Lower leg skin (tissue), 4 donors: Measurements from ENCODE around the gene CXXC5. TPM values are rescaled to one million over a fixed set of nuclear protein-coding genes. Genes with fewer than 3 reads are reported as not detected.
A peak's percentile ranks its signal among the peaks of the same experiment; 100 is the strongest.
"Not testable (repeated sequence)": the region's sequence is repeated elsewhere in the genome, so short reads cannot be mapped to it uniquely, and the experiment has no call there.

Experiments
- DNase-seq, 2 donors: peaks; one replicate each; pipeline ENCODE4 v3.0.0-alpha.2; 2019; ENCODE audit warnings: low spot score in 2 of 2
- H3K4me3 ChIP-seq: fragments of 200-600 bp; sonication (generic); 2 replicates; pipeline ENCODE4 v1.5.1; 2017; ENCODE audit warnings: mild to moderate bottlenecking, low read depth; ENCODE audit not compliant: poor library complexity, severe bottlenecking
- CTCF ChIP-seq, 3 donors: fragments of 450-650 bp; IDR thresholded peaks; one replicate each; pipeline ENCODE4 v1.5.1; 2016; ENCODE audit warnings: antibody characterized with exemption in 3 of 3, mild to moderate bottlenecking in 3 of 3, moderate library complexity in 2 of 3
- POLR2A ChIP-seq, 2 donors: fragments of 450-650 bp; IDR thresholded peaks; one replicate each; pipeline ENCODE4 v1.6.1; 2016 to 2017; ENCODE audit warnings: antibody characterized with exemption in 2 of 2, mild to moderate bottlenecking in 1 of 2, moderate library complexity in 1 of 2
- WGBS, 2 donors: methylation state at CpG; one replicate each; pipeline ENCODE4 v1.1.5; 2018; 5-methylcytosine and 5-hydroxymethylcytosine counted together
- intact Hi-C: fragments of 100-400 bp; cut with DNase I; formaldehyde crosslinking; loops from one replicate; pipeline ENCODE4 v1.15.0; 2023; ENCODE audit warnings: low total_unique reads
- total RNA-seq, 4 donors: library from RNA; depleted of rRNA; stranded (reverse); fragments of >200 nt; gene quantifications; one replicate each; pipeline ENCODE4 v1.1.0, GENCODE V29; 2016

The CXXC5 gene
- total RNA-seq = 10 to 100 TPM; 36.4 to 69.3 (median 45.2) TPM

- intact Hi-C loops = no loop called here
- peak in 1 of 2 donors; percentile 96 for DNase-seq
Observed at GRCh38 chr5:139648205-139649081, at the start of gene CXXC5. TSS of gene CXXC5 (plus strand) at chr5:139648349. CDS start at chr5:139680524, 32,175 bp downstream.

GRCh38 chr5:139598601-139598965 is 49.6 kb upstream of the CXXC5 start:
- H3K4me3 ChIP-seq, DNase-seq, intact Hi-C loops: not testable (repeated sequence)
- 94 to 99% methylated on average over 5 of the region's 5 CpGs for WGBS, 2 donors

More at GRCh38 chr5:139648205-139649081, at the start of gene CXXC5:
- WGBS, 2 donors = 0% methylated on average over 39 to 59 of the region's 106 CpGs
- H3K4me3 ChIP-seq = peak within 1 kb of the TSS; percentile 64
- TF ChIP-seq CTCF (IDR thresholded peaks at IDR 0.05) (no peak), POLR2A (IDR thresholded peaks at IDR 0.05) (no peak)

- WGBS, 2 donors = 91 to 95% methylated on average over 7 of the region's 7 CpGs
- H3K4me3 ChIP-seq = no peak overlapping the region
- TF ChIP-seq CTCF (IDR thresholded peaks at IDR 0.05) = no peak
- no peak for TF ChIP-seq POLR2A (IDR thresholded peaks at IDR 0.05)
- DNase-seq = no peak
- intact Hi-C loops = no loop called here
Observed at GRCh38 chr5:139600336-139600949, 47.7 kb upstream of the CXXC5 start.

- intact Hi-C loops = no loop called here
- no peak overlapping the region for H3K4me3 ChIP-seq
- TF ChIP-seq POLR2A (IDR thresholded peaks at IDR 0.05) = no peak
- TF ChIP-seq CTCF (IDR thresholded peaks at IDR 0.05) = no peak
- no peak for DNase-seq
- WGBS, 2 donors = 95 to 97% methylated on average over 12 of the region's 12 CpGs
Observed at GRCh38 chr5:139601429-139601828, 46.7 kb upstream of the CXXC5 start.

GRCh38 chr5:139601948-139602347 is 46.2 kb upstream of the CXXC5 start:
- WGBS, 2 donors = 91 to 95% methylated on average over 9 of the region's 9 CpGs
- DNase-seq, H3K4me3 ChIP-seq, intact Hi-C loops: not testable (repeated sequence)

GRCh38 chr5:139605887-139606286 is 42.3 kb upstream of the CXXC5 start:
- WGBS, 2 donors = 97% methylated on average over 8 of the region's 8 CpGs
- no peak overlapping the region for H3K4me3 ChIP-seq
- no peak for TF ChIP-seq POLR2A (IDR thresholded peaks at IDR 0.05)
- TF ChIP-seq CTCF (IDR thresholded peaks at IDR 0.05) = no peak
- intact Hi-C loops = no loop called here
- peak in 1 of 2 donors; percentile 18 for DNase-seq
